SK-N-SH (cell line): Measurements from ENCODE around the gene MON2.

Experiments
- ELF1 ChIP-seq: IDR thresholded peaks from 2 replicates; pipeline ENCODE4 v1.4.0; 2012
- EP300 ChIP-seq, 2 experiments: IDR thresholded peaks; 2 replicates each; pipeline versions ENCODE4 v1.4.0 to v1.6.1; 2012; ENCODE audit warnings: borderline replicate concordance in 1 of 2, low read depth in 1 of 2, low read length in 1 of 2
- EZH2phosphoT487 ChIP-seq: fragments of 200-600 bp; sonication (generic); IDR thresholded peaks from 2 replicates; pipeline ENCODE4 v1.6.1; 2017; ENCODE audit warnings: low read depth, mixed run types, mild to moderate bottlenecking, antibody characterized with exemption, moderate library complexity, borderline replicate concordance
- MXI1 ChIP-seq: IDR thresholded peaks from 2 replicates; pipeline ENCODE4 v1.6.1; 2012; ENCODE audit warnings: mild to moderate bottlenecking, low read depth, low read length, improper control_type of control experiment
- POLR2AphosphoS5 ChIP-seq: IDR thresholded peaks from 2 replicates; pipeline ENCODE4 v1.6.1; 2012; ENCODE audit warnings: low read depth, low read length
- RAD21 ChIP-seq: IDR thresholded peaks from 2 replicates; pipeline ENCODE4 v1.6.1; 2012; ENCODE audit warnings: mild to moderate bottlenecking, low read length
- RFX5 ChIP-seq: IDR thresholded peaks from 2 replicates; pipeline ENCODE4 v1.6.1; 2012; ENCODE audit warnings: mild to moderate bottlenecking, improper control_type of control experiment, low read length
- TCF12 ChIP-seq: IDR thresholded peaks from 2 replicates; pipeline ENCODE4 v1.4.0; 2012
- YY1 ChIP-seq: IDR thresholded peaks from 2 replicates; pipeline ENCODE4 v1.4.0; 2012; ENCODE audit warnings: low read depth, mild to moderate bottlenecking
- TF ChIP-seq, protein P1 (sequence below): fragments of 200-600 bp; sonication (generic); IDR thresholded peaks from 2 replicates; pipeline ENCODE4 v1.6.1; 2017; ENCODE audit warnings: antibody characterized with exemption, mild to moderate bottlenecking, moderate library complexity
- TF ChIP-seq, protein P2 (sequence below): fragments of 150-350 bp; IDR thresholded peaks from 2 replicates; pipeline ENCODE4 v1.6.1; 2017; ENCODE audit warnings: antibody characterized with exemption, low read length, low read depth, borderline replicate concordance
- TF ChIP-seq, protein P3 (sequence below): IDR thresholded peaks from 2 replicates; pipeline ENCODE4 v1.4.0; 2012; ENCODE audit warnings: low read depth
- TF ChIP-seq, protein P4 (sequence below): IDR thresholded peaks from 2 replicates; pipeline ENCODE4 v1.6.1; 2012; ENCODE audit warnings: mild to moderate bottlenecking, low read depth, low read length, moderate library complexity

DNA sequence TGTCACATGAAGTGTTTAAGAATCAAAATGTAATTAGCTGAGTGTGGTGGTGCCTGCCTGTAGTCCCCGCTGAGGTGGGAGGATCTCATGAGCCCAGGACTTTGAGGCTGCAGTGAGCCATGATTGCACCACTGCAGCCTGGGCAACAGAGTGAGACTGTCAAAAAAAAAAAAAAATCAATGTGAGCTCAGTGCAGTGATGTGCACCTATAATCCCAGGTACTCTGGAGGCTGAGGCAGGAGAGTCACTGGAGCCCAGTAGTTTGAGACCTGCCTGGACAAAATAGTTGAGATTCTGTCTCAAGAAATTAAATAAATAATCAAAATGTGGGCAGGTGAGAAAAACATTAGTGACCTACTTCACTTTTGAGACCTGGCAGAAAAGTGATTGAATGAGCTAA, 140.0 kb downstream of the MON2 start:
- TF ChIP-seq, protein P1, sequence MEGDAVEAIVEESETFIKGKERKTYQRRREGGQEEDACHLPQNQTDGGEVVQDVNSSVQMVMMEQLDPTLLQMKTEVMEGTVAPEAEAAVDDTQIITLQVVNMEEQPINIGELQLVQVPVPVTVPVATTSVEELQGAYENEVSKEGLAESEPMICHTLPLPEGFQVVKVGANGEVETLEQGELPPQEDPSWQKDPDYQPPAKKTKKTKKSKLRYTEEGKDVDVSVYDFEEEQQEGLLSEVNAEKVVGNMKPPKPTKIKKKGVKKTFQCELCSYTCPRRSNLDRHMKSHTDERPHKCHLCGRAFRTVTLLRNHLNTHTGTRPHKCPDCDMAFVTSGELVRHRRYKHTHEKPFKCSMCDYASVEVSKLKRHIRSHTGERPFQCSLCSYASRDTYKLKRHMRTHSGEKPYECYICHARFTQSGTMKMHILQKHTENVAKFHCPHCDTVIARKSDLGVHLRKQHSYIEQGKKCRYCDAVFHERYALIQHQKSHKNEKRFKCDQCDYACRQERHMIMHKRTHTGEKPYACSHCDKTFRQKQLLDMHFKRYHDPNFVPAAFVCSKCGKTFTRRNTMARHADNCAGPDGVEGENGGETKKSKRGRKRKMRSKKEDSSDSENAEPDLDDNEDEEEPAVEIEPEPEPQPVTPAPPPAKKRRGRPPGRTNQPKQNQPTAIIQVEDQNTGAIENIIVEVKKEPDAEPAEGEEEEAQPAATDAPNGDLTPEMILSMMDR = no peak
- TF ChIP-seq YY1 (no peak), EZH2phosphoT487 (no peak), POLR2AphosphoS5 (no peak), MXI1 (no peak), ELF1 (no peak), RAD21 (no peak), EP300 (IDR thresholded peaks at IDR 0.05; ENCODE audit: borderline replicate concordance in 1 of 2, low read depth in 1 of 2, low read length in 1 of 2) (no peak), RFX5 (no peak), TCF12 (no peak)
- TF ChIP-seq, protein P2, sequence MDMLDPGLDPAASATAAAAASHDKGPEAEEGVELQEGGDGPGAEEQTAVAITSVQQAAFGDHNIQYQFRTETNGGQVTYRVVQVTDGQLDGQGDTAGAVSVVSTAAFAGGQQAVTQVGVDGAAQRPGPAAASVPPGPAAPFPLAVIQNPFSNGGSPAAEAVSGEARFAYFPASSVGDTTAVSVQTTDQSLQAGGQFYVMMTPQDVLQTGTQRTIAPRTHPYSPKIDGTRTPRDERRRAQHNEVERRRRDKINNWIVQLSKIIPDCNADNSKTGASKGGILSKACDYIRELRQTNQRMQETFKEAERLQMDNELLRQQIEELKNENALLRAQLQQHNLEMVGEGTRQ = no peak
- TF ChIP-seq, protein P3, sequence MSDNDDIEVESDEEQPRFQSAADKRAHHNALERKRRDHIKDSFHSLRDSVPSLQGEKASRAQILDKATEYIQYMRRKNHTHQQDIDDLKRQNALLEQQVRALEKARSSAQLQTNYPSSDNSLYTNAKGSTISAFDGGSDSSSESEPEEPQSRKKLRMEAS = no peak
- TF ChIP-seq, protein P4, sequence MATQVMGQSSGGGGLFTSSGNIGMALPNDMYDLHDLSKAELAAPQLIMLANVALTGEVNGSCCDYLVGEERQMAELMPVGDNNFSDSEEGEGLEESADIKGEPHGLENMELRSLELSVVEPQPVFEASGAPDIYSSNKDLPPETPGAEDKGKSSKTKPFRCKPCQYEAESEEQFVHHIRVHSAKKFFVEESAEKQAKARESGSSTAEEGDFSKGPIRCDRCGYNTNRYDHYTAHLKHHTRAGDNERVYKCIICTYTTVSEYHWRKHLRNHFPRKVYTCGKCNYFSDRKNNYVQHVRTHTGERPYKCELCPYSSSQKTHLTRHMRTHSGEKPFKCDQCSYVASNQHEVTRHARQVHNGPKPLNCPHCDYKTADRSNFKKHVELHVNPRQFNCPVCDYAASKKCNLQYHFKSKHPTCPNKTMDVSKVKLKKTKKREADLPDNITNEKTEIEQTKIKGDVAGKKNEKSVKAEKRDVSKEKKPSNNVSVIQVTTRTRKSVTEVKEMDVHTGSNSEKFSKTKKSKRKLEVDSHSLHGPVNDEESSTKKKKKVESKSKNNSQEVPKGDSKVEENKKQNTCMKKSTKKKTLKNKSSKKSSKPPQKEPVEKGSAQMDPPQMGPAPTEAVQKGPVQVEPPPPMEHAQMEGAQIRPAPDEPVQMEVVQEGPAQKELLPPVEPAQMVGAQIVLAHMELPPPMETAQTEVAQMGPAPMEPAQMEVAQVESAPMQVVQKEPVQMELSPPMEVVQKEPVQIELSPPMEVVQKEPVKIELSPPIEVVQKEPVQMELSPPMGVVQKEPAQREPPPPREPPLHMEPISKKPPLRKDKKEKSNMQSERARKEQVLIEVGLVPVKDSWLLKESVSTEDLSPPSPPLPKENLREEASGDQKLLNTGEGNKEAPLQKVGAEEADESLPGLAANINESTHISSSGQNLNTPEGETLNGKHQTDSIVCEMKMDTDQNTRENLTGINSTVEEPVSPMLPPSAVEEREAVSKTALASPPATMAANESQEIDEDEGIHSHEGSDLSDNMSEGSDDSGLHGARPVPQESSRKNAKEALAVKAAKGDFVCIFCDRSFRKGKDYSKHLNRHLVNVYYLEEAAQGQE = no peak
